Daoy (cell line): ENCODE results near the gene RIOK3. TPM values are rescaled to one million over a fixed set of nuclear protein-coding genes. Genes with fewer than 3 reads are reported as not detected.
A peak's percentile ranks its signal among the peaks of the same experiment; 100 is the strongest.
"Not testable (repeated sequence)": the region's sequence is repeated elsewhere in the genome, so short reads cannot be mapped to it uniquely, and the experiment has no call there.

Experiments used
- DNase-seq: peaks from one replicate; pipeline ENCODE4 v3.0.0-alpha.2; 2015; ENCODE audit warnings: low read depth
- total RNA-seq: library from RNA; depleted of rRNA; stranded (reverse); fragments of >200 nt; shearing (Covaris generic); gene quantifications from 2 replicates; pipeline ENCODE4 v1.2.3, GENCODE V29; 2014

The RIOK3 gene
- total RNA-seq, 1 experiment from 2014 or later, result 48.7 TPM

DNA sequence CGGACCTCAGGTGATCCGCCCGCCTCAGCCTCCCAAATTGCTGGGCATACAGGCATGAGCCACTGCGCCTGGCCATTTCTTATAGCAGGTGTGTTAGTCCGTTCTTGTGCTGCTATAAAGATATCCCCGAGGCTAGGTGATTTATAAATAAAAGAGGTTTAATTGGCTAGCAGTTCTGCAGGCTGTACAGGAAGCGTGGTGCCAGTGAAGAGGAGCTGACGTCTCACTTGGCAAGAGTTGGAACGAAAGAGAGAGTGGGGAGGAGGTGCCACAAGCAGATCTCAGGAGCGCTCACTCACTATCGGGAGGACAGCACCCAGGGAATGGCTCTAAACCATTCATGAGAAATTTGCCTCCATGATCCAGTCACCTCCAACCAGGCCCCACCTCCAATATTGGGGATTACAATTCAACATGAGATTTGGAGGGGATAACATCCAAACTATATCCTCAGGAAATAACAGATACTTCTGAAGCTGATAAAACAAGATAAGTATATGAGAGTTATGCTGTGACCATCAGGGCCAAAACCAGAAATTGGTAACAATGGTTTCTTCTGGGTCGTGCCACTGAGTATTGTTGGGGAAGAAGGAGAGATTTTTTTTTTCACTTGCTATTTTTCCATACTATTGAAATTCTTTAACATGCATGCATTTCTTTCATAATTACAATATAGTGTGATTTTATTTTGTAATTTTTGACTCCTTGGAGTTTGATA, 42.8 kb downstream of the RIOK3 start:
- no peak for DNase-seq

DNA sequence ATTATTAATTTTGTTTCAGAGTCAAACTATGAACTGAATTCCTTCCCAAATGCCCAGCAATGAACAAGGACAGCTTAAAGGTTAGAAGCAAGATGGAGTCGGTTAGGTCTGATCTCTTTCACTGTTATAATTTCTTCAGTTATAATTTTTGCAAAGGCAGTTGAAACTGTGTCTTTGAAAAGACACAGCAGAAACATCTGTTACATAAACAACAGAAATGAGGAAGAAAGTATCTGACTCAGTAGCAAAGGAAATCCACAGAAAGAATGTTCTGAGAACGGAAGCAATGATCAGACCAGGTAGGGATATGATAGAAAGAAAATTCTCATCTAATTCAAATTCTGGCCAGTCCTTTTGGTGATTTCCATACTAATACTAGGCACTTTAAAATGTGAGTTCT, 45.0 kb downstream of the RIOK3 start:
- DNase-seq, result no peak

DNA sequence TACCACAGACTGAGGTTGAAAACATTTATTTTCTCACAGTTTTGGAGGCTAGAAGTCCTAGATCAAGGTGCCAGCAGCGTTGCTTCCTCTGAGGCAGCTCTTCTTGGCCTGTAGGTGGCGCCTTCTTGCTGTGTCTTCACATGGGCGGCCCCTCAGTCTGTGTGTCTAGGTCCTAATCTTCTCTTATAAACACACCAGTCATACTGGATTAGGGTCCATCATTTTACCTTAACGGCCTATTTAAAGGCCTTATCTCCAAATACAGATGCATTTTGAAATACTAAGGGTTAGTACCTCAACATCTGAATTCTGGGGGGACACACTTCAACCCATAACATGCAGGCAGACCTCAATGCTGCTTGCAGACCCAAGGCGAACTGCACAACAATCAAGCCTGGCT, 45.8 kb downstream of the RIOK3 start:
- DNase-seq, result peak; percentile 63

DNA sequence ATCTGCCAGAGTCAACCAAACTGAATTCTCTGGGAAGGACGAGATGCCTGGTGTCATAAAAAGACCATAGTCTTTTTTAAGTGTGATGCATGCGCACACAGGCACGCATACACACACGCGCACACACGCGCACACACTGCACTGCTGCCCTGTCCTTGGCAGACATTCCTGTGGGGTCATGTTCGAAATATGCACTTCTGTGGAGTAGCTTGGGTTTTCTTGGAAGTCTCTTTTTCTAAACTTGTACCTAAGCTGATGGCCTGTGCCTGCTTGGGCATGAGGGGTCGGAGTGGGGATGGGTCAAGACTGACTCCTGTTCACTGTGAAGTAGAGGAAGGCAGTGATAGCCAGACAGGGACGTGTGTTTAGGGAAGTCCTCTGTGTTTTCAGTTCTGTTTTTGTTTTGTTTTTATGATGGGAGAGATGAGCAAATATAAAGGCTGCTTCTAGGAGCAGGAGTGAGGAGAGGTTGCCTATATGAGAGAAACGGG, 46.2 kb downstream of the RIOK3 start:
- DNase-seq, result no peak

DNA sequence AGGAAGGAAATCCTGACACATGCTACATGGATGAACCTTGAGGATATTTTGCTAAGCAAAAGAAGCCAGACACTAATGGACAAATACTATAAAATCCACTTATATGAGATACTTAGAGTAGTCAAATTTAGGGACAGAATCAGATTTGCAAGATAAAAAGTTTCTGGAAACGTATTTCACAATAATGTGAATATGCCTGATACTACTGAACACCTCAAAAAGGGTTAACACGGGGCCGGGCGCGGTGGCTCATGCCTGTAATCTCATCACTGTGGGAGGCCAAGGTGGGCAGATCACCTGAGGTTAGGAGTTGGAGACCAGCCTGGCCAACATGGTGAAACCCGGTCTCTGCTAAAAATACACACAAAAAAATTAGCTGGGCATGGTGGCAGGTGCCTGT, 48.5 kb downstream of the RIOK3 start:
- no peak for DNase-seq

DNA sequence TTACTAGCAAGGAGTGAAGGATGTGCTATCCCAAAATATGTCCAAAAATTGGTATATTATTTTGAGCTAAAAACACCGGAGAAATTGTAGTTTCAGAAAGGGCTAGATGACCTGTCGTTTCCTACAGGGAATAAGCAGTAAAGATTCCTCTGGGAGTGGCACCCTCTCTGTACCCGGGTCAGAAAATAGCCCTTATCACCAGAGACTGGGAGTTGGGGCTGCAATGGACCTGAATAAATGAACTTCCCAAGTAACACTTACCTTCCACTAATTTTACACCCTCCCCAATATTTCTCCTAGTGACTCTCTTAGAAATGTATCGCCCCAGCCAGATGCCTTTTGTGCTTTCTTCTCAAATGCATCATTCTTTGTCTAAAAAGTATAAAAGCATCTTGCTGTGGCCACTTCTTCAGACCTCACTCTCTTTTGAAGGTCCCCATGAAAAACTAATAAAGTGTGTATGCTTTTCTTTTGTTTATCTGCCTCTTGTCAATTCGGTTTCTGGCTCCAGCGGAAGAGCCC, 49.5 kb downstream of the RIOK3 start:
- DNase-seq, result no peak

DNA sequence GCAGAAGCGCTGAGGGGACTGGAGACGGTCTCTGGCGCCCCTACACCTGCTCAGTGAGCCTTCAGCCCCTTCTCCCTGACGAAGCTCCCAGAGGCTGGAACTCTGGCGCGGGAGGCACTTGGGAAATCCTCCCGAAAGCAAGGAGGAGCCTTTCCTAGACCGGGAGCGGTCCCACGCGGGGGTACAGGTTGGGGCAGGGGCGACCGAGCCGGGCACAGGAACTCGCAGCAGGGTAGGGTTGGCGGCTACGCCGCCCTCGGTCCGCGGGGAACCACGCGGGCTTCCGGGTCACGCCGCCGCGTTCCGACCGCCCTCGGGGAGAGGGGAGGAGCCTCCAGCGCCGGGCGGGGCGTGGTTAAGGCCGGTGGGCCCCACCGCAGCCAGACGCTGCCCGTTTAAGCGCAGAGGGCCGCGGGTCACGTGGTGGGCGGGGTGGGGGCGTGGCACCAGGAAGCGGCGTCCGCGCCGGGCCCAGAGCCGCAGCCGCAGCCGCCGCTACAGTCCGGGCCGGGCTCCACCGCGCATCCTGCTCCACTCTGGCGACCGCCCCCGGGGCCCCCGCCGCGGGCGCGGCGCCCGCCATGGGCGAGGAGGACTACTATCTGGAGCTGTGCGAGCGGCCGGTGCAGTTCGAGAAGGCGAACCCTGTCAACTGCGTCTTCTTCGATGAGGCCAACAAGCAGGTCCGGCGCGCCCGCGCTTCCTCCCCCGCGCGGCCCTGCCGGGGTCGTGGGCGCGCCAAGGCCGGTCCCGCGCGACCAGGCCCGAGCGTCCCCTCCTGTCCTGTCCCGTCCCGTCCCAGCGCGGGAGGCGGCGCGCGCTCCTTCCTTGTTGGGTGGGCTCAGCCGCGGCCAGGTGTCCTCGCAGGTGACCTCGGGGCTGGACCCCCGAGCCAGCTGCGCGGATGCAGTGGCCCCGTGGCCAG, 50.2 kb downstream of the RIOK3 start, which contains the start of gene RMC1:
RMC1 (plus strand) TSS at position 474 of the 925 bp plus-strand sequence; CDS start at position 582, 108 bp downstream.
- DNase-seq, result peak; percentile 94

DNA sequence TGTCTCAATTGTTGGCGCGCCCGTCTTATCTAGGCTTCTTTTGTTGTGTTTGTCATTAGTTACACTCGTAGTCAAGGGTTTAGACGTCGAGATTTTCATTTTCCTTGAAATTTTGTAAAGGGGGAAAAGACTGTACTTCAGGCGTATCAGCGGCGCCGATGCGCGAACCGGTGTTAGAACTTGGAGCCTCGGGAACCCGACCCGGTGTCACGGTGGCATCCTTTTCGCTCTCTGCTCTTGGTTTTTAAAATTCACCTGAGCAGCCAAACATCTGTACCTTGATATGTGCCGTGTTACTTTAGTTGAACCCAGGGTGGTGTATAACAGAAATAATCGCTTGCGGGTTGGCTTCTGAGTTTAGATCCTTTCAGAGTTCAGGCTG, 50.9 kb downstream of the RIOK3 start:
- DNase-seq, result no peak

DNA sequence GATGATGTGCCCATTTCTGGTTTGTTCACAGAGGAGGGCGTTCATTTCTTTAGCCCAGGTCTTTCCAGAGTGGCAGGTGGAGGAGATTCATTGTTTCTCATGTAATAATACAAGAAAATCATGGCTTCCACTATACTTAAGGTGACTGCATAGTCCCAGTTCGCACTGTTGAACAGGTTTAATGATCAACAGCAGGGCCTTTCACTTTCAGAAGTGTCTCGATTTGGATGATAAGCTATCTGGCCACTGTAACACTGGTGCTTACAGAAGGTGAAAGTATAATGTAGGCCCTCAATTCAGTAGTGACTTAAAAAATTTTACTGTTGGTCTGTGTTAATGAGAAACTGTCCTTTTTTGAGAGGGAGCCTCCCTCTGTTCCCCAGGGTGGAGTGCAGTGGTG, 51.6 kb downstream of the RIOK3 start:
- no peak for DNase-seq

DNA sequence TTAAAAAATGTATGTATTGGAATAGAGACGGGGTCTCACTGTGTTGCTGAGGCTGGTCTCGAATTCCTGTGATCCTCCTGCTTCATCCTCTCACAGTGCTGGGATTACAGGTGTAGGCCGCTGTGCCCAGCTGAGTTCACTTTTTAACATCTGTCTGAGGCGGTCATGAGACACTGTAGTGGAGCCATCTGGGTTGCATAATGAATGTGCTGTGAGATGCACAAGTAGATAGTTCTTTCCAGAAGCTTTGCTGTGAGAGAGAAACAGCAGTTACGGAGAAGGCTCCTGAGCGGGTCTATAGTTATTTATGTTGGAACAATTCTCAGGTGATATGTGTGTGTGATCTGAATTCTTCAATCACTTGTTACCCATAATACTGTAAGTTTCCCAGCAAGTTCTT, 53.3 kb downstream of the RIOK3 start:
- no peak for DNase-seq

DNA sequence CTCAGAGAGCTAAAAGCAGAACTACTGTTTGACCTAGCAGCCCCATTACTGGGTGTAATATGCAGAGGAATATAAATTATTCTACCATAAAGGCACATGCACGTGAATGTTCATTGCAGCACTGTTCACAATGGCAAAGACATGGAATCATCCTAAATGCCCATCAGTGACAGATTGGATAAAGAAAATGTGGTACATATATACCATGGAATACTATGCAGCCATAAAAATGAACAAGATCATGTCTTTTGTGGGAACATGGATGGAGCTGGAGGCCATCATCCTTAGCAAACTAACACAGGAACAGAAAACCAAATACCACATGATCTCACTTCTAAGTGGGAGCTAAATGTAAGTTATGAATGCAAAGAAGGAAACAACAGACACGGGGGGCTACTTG, 57.8 kb downstream of the RIOK3 start:
- not testable (repeated sequence) for DNase-seq

DNA sequence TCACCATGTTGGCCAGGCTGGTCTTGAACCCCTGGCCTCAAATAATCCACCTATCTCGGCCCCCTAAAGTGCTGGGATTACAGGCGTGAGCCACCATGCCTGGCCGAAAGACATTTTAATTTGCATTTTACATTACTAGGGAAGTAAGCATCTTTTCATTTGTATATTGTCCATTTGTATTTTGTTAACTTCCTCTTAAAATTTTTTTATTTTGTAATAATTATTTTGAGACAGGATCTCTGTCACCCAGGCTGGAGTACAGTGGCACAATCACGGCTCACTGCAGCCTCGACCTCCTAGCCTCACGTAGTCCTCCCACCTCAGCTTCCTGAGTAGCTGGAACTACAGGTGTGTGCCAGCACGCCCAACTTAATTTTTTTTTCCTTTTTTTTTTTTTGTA, 59.1 kb downstream of the RIOK3 start:
- not testable (repeated sequence) for DNase-seq

DNA sequence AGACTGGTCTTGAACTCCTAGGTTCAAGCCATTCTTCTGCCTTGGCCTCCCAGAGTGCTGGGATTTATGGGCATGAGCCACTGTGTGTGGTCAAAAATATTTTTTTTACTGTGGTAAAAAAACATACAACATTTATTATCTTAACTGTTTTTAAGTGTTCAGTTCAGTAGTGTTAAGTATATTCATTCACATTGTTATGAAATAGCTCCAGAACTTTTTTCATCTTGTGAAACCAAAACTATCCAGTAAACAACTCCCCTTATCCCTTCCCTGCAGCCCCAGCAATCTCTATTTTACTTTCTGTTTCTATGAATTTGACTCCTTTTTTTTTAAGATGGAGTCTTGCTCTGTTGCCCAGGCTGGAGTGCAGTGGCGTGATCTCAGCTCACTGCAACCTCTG, 59.6 kb downstream of the RIOK3 start:
- no peak for DNase-seq

DNA sequence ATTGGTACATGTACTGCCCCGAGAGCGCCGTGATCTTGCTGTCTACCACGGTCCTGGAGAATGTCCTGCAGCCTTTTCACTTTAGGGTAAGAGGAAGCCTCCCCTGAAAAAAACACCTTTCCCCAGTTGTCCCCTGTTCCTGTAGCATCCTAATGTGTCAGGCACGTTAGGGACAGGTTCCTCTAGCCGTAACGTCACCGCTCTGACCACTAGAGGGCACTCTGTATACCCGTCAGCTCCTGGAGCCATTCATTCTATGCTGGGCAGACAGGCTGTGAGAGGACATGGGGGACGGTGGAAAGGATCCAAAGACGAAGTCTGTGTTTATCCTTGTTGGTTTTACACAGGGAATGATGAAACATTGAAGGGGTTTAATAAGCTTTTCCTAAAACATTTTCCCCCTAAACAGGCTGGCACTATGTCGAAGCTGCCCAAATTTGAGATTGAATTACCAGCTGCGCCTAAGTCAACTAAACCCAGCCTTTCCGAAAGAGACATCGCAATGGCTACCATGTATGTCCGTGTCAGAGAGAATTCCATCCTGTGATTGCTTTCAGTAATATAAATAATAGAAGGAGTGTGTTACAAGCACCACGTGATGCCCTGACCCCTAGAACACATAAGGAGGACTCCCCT, 62.9 kb downstream of the RIOK3 start:
- peak; percentile 64 for DNase-seq

DNA sequence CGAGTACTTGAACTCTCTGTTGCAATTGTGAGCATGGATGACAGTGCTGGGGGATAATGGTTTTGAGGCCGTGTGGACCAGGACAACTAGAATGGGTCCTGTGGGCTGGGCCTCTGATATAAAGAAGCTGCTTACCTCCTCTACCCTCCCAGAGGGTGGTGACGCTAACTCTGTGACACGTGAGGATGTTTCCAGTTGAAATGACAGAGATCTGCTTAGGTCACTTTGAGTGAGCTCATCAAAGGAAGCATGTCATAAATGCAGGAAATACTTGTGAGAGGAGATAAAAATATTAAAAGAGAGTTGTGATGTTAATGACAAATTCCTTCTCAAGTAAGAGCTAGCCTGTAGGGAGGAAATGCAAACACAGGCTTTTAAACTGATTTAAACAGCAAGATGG, 66.6 kb downstream of the RIOK3 start:
- no peak for DNase-seq

DNA sequence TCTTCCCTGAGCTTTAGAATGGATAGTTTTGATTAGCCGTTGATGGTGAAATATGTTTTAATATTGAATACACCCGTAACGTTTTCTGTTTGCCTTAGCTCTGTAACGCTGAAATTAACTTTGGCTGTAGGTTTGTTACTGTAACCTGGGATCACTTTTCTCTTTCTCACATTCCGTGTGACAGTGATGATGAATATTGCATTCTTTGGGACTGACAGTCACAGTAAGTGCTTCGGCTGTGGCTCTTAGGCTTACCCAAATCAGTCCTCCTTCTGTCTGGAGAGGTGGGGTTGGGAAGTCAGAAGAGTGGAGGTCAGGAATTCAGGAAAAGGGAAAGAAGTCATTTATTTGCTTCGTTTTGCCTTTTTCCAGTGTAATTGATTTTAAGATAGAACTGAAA, 68.2 kb downstream of the RIOK3 start:
- DNase-seq, result no peak

DNA sequence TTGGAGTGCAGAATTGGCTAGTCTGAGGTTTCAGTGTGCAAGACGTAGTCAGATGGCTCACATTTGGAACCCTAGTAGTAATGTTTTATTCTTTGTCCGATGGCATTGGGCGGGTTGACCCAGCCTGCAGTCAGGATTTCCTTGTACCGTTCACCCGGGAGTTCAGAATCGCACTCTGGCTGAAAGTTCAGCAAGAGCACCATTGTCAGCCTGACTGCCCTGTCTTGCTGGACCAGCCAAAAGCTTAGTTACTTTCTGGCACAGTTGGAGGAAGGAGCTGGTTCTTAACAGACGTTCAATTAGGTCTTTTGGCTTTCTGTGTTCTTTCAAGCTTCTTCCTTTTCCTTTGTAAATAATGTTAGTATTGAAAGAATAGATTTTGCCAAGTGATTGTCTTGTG, 68.8 kb downstream of the RIOK3 start:
- no peak for DNase-seq

DNA sequence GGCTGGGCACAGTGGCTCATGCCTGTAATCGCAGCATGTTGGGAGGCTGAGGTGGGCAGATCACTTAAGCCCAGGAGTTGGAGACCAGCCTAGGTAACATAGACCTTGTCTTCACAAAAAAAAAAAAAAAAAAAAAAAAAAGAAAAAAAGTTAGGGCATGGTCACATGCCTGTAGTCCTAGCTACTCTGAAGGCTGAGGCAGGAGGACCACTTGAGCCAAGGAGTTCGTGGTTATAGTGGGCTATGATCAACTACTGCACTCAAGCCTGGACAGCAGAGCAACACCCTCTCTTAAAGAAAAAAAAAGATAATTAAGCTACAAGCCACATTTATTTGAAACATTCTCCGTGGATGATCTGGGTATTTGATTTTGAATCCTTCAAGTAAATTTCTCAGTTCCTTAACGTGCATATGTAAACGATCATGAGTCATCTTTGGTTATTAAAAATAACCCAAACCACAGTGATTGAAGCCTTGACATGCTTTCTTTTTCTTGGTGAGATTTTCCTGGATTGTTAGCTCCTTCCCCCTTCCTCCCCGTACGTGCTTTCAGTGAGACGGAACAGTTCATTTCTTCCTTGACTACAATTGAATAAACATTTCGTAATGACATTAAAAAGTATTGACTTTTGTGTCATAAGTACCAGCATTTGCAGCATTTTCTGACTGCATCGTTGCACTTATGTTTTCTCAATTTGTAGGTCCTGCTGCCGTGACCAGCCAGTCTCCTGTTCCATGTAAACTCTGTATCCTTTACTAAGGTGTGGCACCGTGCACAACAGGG, 70.5 kb downstream of the RIOK3 start:
- no peak for DNase-seq

DNA sequence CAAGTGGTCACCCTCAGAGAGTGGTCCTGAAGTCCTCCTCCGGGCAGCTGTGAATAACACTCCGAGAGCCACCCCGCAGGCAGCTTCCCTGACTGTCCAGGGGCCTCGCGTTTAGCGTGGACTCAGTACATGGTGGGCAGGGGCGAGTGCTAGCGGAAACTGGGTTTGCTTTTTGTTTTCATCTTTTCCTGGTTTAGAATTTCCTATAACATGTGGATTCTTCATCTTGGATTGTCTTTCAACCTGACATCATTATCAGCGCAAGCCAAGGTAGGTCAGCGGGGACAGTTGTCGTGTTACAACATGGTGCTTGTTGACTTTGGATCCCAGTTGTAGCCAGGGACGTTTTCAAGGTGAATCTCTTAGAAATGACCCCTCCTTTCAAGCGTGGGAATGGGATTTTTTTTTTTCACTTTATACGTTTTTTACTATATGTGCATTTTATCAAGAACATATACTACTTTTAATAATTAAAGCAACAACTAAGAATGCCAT, 71.2 kb downstream of the RIOK3 start:
- DNase-seq, result no peak

DNA sequence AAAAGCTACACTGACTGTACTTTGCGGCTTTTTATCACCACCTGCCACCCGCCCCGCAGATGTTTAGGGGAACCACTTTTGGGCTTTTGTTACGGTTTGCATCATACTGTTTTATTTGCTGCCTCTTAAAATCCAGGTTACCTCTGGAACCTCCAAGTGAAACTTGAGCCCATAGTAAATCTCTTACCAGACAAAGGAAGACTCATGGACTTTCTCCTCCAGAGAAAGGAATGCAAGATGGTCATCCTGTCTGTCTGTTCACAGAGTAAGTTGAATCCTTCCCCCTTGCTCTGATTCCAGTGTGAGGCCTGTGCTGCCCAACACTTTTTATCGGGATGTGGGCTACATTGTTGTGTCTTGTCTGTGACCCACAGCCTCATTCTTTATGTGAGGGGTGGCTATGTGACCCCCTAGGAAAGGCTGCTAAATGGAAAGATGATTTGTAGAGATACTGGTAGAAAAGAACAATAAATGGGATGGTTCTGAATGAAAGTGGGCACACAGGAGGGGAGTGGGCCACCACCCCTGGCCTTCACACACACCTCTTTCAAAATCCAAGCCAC, 73.5 kb downstream of the RIOK3 start:
- no peak for DNase-seq
